HG02981 (cell line): Measurements from ENCODE around the gene TNIK.

Experiments
- ATAC-seq: cut with Tn5 transposase; IDR thresholded peaks from one replicate; pipeline ENCODE4 v1.9.1; 2021; ENCODE audit warnings: mild to moderate bottlenecking, moderate library complexity; ENCODE audit not compliant: unreplicated experiment

The TNIK gene

DNA sequence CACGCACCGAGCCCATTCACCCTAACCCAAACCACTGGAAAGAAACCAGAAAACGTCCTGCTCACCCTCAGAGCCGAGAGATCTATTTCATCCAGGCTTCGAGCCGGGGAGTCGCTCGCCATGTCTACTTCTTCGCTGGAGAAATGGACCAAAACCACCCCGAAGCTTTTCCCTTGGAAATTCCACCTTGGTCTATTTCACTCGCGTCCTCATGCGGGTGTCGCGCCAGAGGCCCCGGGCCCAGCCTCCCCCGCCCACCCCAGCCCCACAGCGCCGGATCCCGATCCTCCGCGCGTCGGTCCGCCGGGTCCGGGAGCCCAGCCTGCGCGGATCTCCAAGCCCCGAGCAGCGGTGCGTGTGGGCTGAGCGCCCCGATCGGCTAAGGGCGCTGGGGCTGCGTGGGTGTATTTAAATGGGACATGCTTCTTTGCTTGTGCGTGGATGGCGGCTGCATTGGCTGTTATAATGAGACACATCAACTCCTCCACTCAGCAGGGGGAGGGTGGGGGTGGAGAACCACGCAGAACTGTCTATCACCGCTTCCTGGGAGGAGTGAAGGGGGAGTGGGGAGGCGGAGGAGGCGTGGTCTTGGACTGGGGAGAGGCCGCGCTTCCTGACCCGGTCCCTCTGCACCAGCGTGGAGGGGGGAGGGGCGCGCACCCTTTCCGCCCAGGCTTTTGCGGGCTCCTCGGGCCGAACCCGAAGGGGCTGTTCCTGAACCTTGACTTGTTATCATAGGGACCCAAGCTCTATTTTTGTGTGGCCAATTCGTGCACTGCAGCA is at the start of gene TNIK:
TSS of gene TNIK (minus strand) at position 464 of the 783 bp plus-strand sequence. CDS start at position 122, 342 bp downstream.
- ATAC-seq = peak; percentile 74

GRCh38 chr3:171508676-171509075 is 48.5 kb upstream of the TNIK start:
- no peak for ATAC-seq

- no peak for ATAC-seq
Measured at GRCh38 chr3:171508206-171508605, 48.0 kb upstream of the TNIK start.

GRCh38 chr3:171506743-171507319 is 46.6 kb upstream of the TNIK start:
- ATAC-seq = no peak

DNA sequence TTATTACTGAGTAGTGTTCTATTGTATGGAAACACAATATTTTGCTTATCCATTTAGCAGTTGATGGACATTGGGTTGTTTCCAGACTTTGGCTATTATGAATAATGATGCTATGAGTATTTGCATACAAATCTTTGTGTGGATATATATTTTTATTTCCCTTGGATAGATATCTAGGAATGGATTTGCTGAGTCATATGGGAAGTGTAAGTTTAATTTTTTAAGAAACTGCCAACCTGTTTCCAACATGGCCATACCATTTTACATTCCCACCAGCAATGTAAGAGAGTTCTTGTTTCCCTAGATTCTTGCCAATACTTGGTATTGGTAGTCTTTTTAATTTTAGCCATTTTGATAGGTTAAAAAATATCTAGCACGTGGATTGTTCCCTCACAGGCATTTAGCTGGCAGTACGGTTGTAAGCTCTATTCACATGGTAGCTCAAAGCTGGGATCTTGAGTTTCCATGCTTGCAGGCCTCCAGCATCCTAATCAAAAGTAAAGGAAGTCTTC is 45.7 kb upstream of the TNIK start:
- no peak for ATAC-seq

DNA sequence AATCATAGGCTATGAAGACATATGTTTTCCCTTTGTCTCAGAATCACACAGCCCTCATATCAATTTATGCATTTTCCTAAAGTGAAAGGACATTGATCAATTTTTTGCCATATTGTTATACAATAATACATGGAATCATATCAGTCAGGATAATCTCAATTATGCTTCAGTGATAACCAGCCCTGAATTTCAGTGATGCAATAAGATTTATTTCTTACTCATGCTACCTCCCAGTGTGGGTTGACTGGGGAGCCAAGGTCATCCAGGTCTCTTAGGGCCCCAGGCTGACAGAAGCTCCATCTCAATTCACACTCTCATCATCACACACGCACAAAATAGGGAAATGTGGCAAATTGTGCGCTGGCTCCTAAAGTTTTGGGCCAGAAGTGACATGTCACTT is 44.2 kb upstream of the TNIK start:
- ATAC-seq = no peak

DNA sequence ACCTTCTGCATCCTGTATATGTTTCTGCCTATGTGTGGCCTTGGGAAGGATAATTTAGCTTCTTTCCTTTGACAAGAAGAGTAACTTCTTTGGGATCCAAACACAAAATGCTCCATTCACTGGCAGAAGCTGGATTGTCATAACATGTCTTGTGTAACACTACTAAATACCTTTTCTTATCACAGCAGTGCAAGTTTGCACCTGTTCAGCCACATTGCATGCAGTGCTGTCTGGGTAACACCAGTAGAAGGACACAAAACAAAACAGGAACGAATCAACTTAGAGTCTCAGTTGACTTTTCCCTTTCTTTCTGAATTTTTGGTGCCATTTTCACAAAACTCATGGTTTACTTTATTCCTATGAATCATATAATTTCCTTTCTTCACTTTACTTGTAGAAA is 43.6 kb upstream of the TNIK start:
- no peak for ATAC-seq

DNA sequence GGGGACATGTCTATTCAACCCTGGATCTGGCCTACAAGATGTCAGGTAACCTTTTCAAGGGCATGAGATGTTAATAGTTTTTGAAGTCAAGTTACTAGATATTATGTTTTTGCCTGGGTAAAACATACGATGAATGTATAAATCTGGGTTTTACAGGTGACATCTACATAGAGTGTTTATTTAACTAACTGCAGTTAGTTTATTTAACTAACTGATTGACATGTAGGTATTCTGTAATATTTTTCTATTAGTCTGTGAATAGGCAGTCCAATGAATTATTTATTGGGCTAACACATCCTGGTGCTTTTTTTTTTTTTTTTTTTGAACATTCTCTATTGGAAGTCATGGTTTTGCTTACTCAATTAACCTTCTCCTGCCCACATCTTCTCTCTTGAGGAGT is 38.7 kb upstream of the TNIK start:
- no peak for ATAC-seq

DNA sequence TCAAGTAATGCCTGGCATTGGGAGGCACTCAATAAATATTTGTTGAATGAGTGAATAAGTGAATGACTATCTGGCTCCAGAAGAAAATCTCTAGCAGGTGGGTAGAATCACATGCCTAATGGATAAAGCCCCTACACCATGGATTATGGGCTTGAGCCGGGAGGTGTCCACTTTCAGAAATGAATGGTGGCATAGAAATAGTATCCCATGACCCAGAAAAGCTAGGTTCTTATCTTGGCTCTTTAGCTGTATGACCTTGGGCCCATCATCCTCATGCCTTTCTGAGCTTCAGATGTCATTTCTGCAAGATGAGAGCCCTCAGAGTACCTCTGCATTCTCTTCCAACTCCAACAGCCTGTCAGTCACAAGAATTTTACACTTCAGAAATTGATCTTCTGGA is 37.3 kb upstream of the TNIK start:
- no peak for ATAC-seq

DNA sequence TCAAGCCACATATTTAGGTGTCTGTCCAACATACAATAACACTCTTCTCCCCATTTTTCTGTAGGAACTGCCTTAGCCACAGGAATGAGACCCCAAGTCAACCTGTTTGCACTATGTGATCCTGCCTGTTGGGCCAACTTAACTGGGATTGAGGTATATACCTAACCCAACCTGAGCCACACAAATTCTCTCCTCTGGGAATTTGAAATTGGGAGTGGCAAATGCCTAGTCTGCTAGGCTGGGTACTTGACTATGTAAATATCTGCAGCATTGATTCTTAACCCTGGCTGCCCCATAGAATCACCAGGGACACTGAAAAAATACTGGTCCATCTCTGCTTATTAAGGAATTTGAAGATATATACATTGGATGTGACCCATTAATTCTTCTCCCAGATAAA is 35.2 kb upstream of the TNIK start:
- ATAC-seq = no peak

- no peak for ATAC-seq
Measured at GRCh38 chr3:171494457-171495109, 34.4 kb upstream of the TNIK start.

DNA sequence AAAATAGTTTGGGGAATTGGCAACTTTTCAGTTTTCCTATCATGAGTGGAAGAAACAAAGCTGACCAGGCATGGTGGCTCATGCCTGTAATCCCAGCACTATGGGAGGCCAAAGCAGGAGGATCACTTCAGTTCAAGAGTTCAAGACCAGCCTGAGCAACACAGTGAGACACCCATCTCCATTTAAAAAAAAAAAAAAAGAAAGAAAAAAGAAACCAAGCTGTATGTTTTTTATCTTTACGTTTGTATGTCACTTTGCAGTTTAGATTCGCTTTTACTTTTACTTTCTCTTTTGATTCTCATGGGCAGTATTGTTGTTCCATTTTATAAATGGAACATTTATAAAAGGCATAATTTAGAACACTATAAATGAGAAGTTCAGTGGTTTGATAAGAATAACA is 31.2 kb upstream of the TNIK start:
- no peak for ATAC-seq

DNA sequence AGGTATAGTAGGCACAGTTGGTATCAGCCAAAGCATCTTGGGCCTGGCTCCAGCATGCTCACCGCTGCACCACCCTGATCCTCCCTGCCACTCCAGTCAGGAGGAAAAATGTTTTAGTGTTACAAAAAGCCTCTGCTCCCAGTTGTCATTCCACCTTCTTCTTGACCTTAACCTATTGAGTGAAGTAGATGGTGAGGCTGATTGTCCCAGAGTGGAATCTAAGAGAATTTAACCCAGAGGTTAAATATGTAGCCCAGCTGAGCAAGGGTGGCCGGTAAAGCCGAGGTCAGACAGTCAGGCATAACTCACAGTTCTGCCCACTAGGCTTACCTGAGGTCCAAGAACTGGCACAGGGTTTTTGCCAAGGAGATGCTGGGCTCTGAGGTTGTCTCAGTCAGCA is 30.7 kb upstream of the TNIK start:
- no peak for ATAC-seq

DNA sequence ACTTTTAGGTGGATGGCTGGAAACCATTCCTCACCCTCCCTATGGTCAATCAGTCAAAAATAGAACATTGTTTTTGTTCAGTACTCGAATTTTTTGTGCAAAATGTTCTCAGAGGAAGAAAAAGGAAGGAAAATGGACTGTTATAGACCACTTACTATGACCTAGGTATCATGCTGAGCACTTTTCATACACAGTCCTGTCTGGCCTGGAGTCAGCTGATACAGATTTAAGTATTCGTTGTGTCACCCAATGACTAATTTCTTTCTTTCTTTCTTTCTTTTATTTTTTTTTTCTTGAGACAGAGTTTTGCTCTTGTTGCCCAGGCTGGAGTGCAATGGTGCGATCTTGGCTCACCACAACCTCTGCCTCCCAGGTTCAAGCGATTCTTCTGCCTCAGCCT is 29.1 kb upstream of the TNIK start:
- ATAC-seq = no peak

DNA sequence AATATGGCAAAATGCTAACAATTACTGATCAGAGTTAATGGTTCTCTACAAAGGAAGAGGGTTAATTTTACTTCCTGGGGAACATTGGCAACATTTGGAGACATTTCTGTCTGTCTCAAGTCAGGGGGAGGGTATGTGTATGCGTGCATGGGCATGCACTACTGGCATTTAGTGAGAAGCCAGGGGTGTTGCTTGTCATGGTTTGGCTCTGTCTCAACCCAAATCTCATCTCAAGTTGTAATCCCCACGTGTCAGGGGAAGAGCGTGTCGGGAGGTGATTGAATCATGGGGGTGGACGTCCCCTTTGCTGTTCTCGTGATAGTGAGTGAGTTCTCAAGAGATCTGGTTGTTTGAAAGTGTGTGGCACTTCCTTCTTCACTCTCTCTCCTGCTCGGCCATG is 28.3 kb upstream of the TNIK start:
- ATAC-seq = no peak

DNA sequence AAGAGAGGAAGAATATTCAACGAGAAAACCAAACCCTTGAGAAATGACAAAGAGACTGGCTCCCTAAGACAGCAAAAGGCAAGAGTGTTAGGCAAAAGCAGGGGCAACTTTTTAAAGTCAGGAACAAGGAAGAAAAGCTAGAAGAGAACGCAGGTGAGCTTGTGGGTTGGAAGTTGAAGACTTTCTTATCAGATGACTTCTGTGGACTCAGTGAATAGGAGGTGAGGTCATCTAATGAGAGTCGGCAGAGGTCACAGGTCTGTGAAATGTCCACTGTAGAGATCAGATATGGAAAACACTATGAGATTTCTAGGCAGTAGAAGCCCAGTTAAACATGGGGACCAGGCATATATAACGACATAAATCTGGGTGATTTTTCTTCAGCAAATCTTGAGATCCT is 27.2 kb upstream of the TNIK start:
- no peak for ATAC-seq

DNA sequence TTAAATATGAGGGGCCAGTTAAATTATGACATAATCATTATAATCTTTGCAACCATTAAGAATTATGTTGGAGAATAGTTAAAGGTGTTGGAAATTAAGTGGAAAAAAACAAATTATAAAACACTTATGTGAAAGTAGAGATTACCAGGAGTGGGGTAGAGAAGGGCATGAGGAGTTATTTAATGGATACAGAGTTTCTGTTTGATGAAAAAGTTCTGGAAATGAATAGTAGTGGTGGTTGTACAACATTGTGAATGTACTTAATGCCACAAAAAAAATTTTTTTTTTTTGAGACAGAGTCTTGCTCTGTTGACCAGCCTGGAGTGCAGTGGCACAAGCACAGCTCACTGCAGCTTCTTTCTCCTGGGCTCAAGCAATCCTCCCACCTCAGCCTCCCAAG is 25.1 kb upstream of the TNIK start:
- ATAC-seq = no peak

GRCh38 chr3:171481011-171481410 is 20.8 kb upstream of the TNIK start:
- ATAC-seq = no peak

GRCh38 chr3:171480526-171480925 is 20.3 kb upstream of the TNIK start:
- peak; percentile 89 for ATAC-seq

DNA sequence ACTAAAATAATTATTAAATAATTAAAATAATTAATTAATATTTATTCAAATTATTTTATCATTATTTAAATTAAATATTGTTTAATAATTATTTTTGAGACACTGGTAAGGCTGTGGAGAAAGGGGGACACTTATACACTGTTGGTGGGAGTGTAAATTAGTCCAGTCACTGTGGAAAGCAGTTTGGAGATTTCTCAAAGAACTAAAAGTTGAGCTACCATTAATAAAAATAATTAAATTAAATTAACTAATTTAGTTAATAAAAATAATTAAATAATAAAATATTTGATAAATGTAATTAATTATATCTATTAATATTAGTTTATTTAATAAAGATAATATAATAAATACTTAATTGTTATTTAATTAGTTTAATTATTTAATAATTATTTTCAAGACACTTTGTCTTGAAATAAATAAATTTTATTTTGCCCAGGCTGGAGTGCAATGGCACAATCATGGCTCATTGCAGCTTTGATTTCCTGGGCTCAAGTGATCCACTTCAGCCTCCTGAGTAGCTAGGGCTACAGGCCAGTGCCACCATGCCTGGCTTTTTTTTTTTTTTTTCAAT is 16.4 kb upstream of the TNIK start:
- no peak for ATAC-seq

- no peak for ATAC-seq
Measured at GRCh38 chr3:171472552-171472951, 12.3 kb upstream of the TNIK start.
